HEK293T (cell line): ENCODE results near the gene SYNM.
"Not testable (repeated sequence)": the region's sequence is repeated elsewhere in the genome, so short reads cannot be mapped to it uniquely, and the experiment has no call there.

Experiments
- CTCF ChIA-PET: fragments of 350-600 bp; formaldehyde crosslinking; extraction: SDS; loops from one replicate; lab custom pipeline; 2021; ENCODE audit warnings: antibody characterized with exemption, inconsistent platforms; lab: Yijun Ruan, JAX
- POLR2A ChIA-PET: fragments of 350-600 bp; formaldehyde crosslinking; extraction: SDS; loops from one replicate; lab custom pipeline; 2020; ENCODE audit warnings: antibody characterized with exemption, inconsistent platforms; lab: Yijun Ruan, JAX
- DNase-seq: peaks from one replicate; pipeline ENCODE4 v3.0.0; 2012; ENCODE audit warnings: mixed read lengths; ENCODE audit errors: extremely low spot score
- ARNT ChIP-seq: fragments of 450-650 bp; IDR thresholded peaks from 2 replicates; pipeline ENCODE4 v1.6.1; 2017; ENCODE audit warnings: mild to moderate bottlenecking
- BHLHE40 ChIP-seq: fragments of 450-650 bp; IDR thresholded peaks from 2 replicates; pipeline ENCODE4 v1.6.1; 2016; ENCODE audit warnings: mild to moderate bottlenecking, moderate library complexity, borderline replicate concordance
- CTBP1 ChIP-seq: fragments of 450-650 bp; IDR thresholded peaks from 2 replicates; pipeline ENCODE4 v1.6.1; 2016; ENCODE audit warnings: borderline replicate concordance
- ELF4 ChIP-seq: fragments of 450-650 bp; IDR thresholded peaks from 2 replicates; pipeline ENCODE4 v1.6.1; 2017; ENCODE audit warnings: antibody characterized with exemption
- FOXA1 ChIP-seq: fragments of 450-650 bp; IDR thresholded peaks from 2 replicates; pipeline ENCODE4 v1.6.1; 2016; ENCODE audit warnings: mild to moderate bottlenecking
- FOXM1 ChIP-seq: fragments of 450-650 bp; IDR thresholded peaks from 2 replicates; pipeline ENCODE4 v1.6.1; 2017; ENCODE audit warnings: mild to moderate bottlenecking, borderline replicate concordance
- HDGF ChIP-seq: fragments of 450-650 bp; IDR thresholded peaks from 2 replicates; pipeline ENCODE4 v1.6.1; 2017; ENCODE audit warnings: antibody characterized with exemption, borderline replicate concordance
- L3MBTL2 ChIP-seq: fragments of 450-650 bp; conservative IDR thresholded peaks from 2 replicates; pipeline ENCODE4 v1.6.1; 2016; ENCODE audit warnings: mild to moderate bottlenecking
- NFRKB ChIP-seq: fragments of 450-650 bp; IDR thresholded peaks from 2 replicates; pipeline ENCODE4 v1.6.1; 2016; ENCODE audit warnings: mild to moderate bottlenecking, moderate library complexity
- SP1 ChIP-seq: fragments of 450-650 bp; IDR thresholded peaks from 2 replicates; pipeline ENCODE4 v1.6.1; 2017
- SUZ12 ChIP-seq: fragments of 450-650 bp; IDR thresholded peaks from 2 replicates; pipeline ENCODE4 v1.6.1; 2016; ENCODE audit warnings: mild to moderate bottlenecking
- TARDBP ChIP-seq: fragments of 450-650 bp; IDR thresholded peaks from 2 replicates; pipeline ENCODE4 v1.6.1; 2016
- TF ChIP-seq, protein P1 (sequence below): fragments of 450-650 bp; IDR thresholded peaks from 2 replicates; pipeline ENCODE4 v1.6.1; 2016

Gene SYNM

DNA sequence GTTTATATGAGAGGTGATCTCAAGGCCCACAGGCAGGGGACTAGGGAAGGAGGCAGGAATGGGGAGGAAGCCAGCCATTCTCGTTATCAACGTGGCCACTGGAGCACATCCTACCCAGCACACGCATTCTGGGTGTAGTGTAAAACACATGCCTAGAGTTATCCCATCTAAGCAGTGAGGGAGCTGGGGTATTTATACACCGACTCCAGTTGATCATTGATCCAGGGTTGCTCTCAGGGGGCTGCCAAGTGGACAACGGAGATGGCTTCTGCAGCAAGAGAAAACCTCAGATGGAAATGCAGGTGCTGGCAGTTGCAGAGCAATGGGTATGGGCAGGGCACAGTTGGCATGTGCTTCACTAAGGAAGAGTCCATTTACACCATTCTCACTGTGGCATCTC is 30.4 kb upstream of the SYNM start:
- TF ChIP-seq SUZ12 (no peak), FOXA1 (no peak), SP1 (no peak), NFRKB (no peak), BHLHE40 (no peak), ARNT (no peak)
- ChIA-PET POLR2A (no interaction called here), CTCF (no interaction called here)
- DNase-seq: no peak

- DNase-seq, POLR2A ChIA-PET: not testable (repeated sequence)
- CTCF ChIA-PET: interaction anchor here (0.8 to 1.8 kb wide), 2 partner anchors 17 to 171 kb away, joined by 3 to 5 read pairs; no protein-coding TSS in a partner anchor
Observed at GRCh38 chr15:99075059-99075652, 29.7 kb upstream of the SYNM start.

DNA sequence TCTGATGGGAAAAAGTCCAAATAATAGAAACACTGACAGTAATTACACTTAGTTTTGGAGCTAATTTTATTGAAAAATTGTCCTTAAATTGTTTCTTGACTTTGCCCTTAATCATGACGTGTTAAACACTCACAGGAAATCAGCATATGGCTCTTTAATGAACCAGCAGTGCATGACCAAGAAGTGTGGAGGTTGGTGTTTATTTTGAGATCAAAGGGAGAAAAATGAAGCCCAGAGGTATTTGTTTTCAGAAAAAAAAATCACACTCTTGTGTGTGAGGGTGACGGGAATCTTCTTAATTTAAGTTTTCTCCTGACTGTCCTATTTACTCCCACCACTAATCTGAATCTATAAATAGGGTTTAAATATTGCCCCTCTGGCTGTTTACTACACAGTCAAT is 28.8 kb upstream of the SYNM start:
- DNase-seq: no peak
- ChIA-PET CTCF (interaction anchor here (0.6 to 1.8 kb wide), 16 partner anchors 8 to 648 kb away, joined by 3 to 14 read pairs (median 4); no protein-coding TSS in a partner anchor), POLR2A (no interaction called here)
- no peak for TF ChIP-seq NFRKB
- TF ChIP-seq, protein P1, sequence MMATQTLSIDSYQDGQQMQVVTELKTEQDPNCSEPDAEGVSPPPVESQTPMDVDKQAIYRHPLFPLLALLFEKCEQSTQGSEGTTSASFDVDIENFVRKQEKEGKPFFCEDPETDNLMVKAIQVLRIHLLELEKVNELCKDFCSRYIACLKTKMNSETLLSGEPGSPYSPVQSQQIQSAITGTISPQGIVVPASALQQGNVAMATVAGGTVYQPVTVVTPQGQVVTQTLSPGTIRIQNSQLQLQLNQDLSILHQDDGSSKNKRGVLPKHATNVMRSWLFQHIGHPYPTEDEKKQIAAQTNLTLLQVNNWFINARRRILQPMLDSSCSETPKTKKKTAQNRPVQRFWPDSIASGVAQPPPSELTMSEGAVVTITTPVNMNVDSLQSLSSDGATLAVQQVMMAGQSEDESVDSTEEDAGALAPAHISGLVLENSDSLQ: no peak
- no peak for TF ChIP-seq ELF4
- no peak for TF ChIP-seq L3MBTL2
- no peak for TF ChIP-seq HDGF
- no peak for TF ChIP-seq FOXM1

GRCh38 chr15:99076555-99077308 is 28.1 kb upstream of the SYNM start:
- peak; percentile 80 for DNase-seq
- TF ChIP-seq FOXA1: no peak
- POLR2A ChIA-PET: no interaction called here
- CTCF ChIA-PET: interaction anchor here (0.6 to 1.8 kb wide), 23 partner anchors 9 to 649 kb away, joined by 3 to 14 read pairs (median 4); no protein-coding TSS in a partner anchor

GRCh38 chr15:99082798-99083197 is 22.1 kb upstream of the SYNM start:
- TF ChIP-seq L3MBTL2: peak; percentile 51
- TF ChIP-seq, protein P1: no peak
- DNase-seq: no peak
- CTCF ChIA-PET: no interaction called here
- POLR2A ChIA-PET: no interaction called here

GRCh38 chr15:99084965-99085364 is 19.9 kb upstream of the SYNM start:
- POLR2A ChIA-PET: no interaction called here
- no peak for DNase-seq
- CTCF ChIA-PET: interaction anchor here (1.4 kb wide), 1 partner anchor 8 kb away, joined by 5 read pairs; no protein-coding TSS in a partner anchor
- TF ChIP-seq L3MBTL2: no peak
- no peak for TF ChIP-seq SP1
- TF ChIP-seq, protein P1: no peak
- no peak for TF ChIP-seq BHLHE40
- no peak for TF ChIP-seq FOXA1
- no peak for TF ChIP-seq CTBP1
- TF ChIP-seq TARDBP: no peak
- TF ChIP-seq HDGF: no peak

- ChIA-PET POLR2A (no interaction called here), CTCF (interaction anchor here (1.2 to 1.4 kb wide), 2 partner anchors 9 to 20 kb away, joined by 3 to 5 read pairs; no protein-coding TSS in a partner anchor)
- TF ChIP-seq HDGF: no peak
- TF ChIP-seq ARNT: no peak
- TF ChIP-seq FOXM1: no peak
- no peak for DNase-seq
Observed at GRCh38 chr15:99085413-99086326, 19.2 kb upstream of the SYNM start.
